ENCODE data around the gene GPR137B.

GPR137B gene

GRCh38 chr1:236142253-236143103 is at the start of gene GPR137B:
TSS of gene GPR137B (plus strand) at chr1:236142539. CDS start at chr1:236142623, 84 bp downstream.
- DNase-seq: peak; percentile 71

DNA sequence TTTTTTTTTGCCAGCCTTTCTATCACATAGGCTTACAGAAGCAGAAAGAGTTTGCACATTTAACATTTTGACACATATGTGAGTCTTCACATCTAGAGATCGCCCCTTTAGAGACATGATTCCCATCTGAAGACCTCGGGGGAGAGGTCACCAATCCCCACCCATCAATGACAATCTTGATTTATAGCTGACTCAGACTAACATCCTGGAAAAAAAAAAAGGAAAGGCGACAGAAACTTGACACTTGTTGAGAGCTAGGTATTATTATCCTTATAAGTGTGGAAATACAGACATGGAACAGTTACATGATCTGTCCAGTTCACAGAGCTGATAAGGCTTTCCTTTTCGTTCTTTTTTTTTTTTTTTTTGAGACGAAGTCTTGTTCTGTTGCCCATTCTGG is 49.4 kb upstream of the GPR137B start:
- no peak for DNase-seq

GRCh38 chr1:236095705-236096520 is 46.4 kb upstream of the GPR137B start:
- no peak for DNase-seq

DNA sequence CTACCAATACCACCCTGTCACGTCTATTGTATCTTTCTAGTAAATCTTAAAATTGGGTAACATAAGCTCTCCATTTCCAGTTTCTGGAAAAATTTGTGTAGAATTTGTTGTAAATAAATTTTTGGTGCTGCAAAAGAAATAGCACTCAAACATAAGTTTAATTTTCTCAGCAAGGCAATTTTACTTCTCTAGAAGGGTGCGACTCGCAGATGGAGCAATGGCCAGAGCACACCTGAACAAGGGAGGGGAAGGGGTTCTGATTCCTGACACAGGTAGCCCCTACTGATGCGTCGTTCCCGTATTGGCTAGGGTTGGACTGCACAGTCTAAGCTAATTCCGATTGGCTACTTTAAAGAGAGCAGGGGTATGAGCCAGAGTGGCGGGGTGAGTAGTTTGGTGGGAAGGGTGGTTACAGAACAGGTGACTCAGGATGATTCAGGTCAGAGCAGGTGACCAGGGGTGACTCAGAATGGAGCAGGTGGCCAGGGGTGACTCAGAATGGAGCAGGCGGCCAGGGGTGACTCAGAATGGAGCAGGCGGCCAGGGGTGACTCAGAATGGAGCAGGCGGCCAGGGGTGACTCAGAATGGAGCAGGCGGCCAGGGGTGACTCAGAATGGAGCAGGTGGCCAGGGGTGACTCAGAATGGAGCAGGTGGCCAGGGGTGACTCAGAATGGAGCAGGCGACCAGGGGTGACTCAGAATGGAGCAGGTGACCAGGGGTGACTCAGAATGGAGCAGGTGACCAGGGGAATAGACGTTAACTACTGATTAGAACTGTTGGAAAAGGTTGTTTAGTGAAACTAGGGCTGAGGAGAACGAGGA is 45.5 kb upstream of the GPR137B start:
- DNase-seq: peak; percentile 38

GRCh38 chr1:236098267-236098666 is 44.1 kb upstream of the GPR137B start:
- DNase-seq: no peak

DNA sequence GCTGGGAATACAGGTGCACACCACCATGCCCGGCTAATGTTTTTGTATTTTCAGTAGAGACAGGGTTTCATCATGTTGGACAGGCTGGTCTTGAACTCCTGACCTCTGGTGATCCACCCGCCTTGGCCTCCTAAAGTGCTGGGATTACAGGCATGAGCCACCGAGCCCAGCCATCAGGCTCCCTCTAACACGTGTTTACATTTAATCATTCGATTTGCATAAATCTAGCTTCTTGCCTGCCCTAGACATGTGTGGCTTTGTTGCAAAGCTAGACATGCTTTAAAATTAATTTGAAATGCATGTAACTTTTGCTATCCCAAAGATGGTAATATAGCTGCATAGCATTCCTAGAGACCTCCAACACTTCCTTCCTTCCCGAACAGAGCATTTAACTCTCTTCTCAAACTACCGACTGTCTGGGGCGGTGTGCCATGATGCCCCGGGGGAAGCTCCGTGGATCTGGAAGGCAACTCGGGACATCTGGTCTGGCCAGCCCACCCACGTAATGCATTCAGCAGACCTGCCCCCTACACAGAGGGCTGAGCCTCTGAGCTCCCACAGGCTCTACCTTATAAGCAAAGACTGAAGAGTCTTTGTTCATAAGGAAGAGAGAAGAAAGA is 42.9 kb upstream of the GPR137B start:
- no peak for DNase-seq

- DNase-seq: no peak
These were observed 41.5 kb upstream of the GPR137B start for GRCh38 chr1:236100799-236101198.

DNA sequence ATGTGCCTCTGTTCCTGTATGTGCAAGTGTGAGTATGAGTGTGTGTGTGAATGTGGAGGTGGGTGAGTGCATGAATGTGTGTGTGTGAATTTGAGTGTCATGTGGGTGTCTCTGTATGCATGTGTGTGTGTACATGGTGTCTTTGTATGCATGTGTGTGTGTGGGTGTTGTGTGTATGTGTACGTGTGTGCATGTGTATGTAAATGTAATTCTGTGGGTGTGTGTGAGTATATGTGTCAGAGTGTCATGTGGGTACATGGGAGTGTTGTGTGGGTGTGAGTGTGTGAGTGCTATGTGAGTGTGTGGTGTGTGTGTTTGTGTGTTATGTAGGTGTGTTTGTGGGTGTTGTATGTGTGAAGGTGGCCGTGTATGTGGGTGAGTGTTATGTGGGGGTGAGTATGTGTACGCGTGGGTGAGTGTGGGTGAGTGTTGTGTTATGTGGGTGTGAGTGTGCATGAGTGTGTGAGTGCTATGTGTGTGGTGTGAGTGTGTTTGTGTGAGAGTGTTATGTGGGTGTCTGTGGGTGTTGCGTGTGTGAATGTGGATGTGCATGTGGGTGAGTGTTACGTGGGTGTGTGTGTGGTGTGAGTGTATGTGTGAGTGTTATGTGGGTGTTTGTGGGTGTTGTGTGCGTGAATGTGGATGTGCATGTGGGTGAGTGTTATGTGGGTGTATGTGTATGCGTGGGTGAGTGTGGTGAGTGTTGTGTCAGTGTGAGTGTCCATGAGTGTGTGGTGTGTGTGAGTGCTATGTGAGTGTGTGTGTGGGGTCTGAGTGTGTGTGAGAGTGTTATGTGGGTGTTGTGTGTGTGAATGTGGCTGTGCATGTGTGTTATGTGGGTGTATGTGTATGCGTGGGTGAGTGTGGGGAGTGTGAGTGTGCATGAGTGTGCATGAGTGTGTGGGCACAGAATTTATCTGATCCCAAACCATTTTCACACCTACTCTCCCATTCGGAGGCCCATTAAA is 40.8 kb upstream of the GPR137B start:
- no peak for DNase-seq

DNA sequence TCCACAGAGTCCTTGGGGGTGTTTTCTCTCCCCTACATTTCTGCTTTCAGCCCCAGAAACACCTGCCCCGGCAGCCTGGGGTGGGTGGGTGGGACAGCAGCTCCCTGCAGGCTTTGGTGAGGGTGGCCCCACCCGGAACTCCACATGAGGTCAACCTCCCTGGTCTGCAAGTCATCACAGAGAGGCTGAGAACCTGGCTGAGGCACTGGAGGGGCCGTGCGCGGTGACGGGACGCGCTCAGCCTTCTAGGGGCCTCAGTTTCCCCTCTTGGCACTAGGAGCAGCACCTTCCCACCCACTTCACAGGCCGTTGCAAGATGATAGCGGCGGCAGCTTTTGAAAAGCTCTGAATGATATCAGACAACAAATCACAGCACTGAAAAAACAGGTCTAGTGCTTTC is 39.7 kb upstream of the GPR137B start:
- DNase-seq: no peak

- no peak for DNase-seq
These were observed 39.3 kb upstream of the GPR137B start for GRCh38 chr1:236103059-236103458.

GRCh38 chr1:236103646-236104218 is 38.6 kb upstream of the GPR137B start:
- peak; percentile 86 for DNase-seq

DNA sequence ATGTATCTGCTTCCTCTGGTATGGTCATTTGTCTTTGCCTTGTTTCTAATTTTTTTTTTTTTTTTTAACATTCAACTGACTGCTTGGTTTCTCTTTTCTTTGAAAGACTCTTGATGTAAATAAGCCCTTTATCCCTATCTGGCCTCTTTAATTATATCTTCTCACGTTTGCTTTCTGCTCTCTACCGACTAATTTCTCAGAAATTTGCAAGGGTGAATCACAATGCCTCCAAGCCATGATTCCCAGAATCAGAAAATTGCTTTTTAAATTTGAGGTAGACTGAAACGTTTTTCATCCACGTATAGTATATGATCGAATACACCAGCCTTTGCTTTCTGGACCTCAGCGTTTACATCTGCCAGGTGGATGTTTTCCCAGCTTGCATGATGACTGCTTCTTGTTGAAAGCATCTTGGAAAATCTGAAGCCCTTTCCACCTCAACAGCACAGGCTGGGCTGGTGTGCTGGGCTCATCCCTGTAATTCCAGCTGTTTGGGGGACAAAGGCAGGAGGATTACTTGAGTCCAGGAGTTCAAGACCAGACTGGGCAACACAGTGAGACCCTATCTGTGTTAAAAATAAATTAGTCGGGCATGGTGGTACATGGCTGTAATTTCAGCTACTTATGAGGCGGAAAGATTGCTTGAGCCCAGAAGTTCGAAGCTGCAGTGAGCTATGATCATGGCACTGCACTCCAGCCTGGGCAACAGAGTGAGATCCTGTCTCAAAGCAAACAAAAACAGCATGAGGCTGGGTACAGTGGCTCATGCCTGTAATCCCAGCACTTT is 35.0 kb upstream of the GPR137B start:
- DNase-seq: no peak

GRCh38 chr1:236108027-236108648 is 34.2 kb upstream of the GPR137B start:
- no peak for DNase-seq

- no peak for DNase-seq
These were observed 32.2 kb upstream of the GPR137B start for GRCh38 chr1:236110137-236110536.

GRCh38 chr1:236111527-236112331 is 30.6 kb upstream of the GPR137B start:
- DNase-seq: no peak

DNA sequence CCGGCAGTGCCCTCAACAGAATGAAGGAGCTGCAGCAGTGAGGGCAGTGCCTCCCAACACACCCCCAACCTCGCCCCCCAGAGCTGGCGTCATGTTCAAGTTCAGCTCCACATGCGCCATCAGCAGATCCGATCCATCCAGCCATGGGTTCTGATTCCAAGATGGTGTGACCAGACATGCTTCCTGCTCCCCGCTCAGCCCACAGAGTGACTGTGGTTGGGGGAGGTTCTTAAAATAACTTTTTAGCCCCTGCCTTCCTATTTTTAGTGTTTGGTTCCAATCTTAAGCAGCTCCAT is 30.1 kb upstream of the GPR137B start:
- DNase-seq: no peak

DNA sequence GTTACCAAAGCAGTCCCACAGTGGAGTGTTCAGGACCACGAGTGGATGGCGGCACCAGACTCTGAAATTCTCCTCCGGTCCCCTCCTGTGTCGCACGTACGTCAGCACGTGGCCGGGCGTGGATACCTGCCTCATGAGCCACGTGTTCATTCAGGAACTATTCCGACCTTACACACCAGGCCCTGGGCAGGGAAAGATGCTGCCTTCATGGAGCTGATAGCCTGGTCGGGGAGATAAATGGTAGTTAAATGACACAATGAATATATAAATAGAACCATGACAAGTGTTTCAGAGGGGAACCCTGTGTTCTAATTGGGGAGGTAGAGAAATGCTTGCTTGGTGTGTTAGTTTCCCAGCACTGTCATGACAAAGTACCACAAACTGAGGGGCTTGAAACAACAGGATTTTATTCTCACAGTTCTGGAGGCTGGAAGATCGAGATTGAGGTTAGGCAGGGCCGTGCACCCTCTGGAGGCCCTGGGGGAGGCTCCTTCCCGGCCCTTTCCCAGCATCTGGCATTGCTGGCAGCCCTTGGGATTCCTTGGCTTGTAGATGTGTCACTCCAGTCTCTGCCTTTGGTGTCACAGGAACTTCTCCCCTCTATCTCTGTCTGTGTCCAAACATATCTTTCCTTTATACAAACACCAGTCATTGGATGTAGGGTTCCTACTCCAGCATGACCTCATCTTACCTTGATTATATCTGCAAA is 28.9 kb upstream of the GPR137B start:
- DNase-seq: no peak

DNA sequence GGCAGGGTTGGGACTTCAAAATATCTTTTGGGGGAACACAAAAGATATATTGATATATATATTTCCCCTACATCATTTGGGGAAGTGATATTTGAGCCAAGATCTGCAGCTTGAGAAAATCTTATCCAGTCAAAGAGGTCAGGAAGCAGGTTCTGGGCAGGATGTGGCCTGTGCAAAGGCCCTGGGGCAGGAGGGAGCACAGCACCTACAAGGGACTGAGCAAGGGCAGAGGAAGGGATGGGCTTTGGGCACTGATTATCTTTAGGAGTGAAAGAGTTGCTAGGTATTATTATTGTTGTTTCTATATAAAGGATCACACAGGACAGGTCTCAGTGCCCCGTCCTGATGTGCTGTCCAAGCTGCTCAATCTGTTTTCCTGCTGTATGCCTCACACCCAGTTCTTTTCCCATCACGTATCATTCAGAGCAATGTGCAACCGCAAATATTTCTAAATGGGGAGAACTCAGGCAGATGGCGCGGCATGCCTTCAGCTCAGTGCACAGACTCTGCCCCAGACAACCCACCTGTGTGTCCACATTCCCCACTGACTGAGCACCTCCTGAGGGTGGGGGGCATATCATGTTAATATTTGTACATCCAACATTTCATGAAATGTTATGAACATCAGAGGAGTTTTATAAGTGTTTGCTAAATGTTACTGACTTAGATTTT is 28.1 kb upstream of the GPR137B start:
- DNase-seq: no peak

All from hematopoietic multipotent progenitor cell treated with erythropoietin and hydrocortisone succinate and interleukin-3 and kit ligand, for 6 days (in vitro differentiated cells).